ENCODE results near the gene GRAMD2A. TPM values are rescaled to one million over a fixed set of nuclear protein-coding genes. Genes with fewer than 3 reads are reported as not detected.

The GRAMD2A gene
- total and polyA plus RNA-seq, 8 donors: 0.19 to 0.28 TPM; not detected in 6

DNA sequence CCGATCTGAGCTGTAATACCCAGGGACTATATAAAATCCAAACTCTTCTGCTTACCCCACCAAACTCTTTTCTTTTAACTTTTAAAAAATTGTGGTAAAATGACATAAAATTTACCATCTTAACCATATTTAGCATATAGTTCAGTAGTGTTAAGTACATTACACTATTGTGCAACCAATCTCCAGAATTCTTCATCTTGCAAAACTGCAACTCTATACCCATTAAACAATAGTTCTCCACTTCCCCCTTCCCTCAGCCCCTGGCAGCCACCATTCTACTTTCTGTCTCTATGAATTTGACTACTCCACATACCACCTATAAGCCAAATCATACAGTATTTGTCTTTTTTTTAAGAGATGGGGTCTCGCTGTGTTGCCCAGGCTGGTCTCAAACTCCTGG, 40.7 kb downstream of the GRAMD2A start:
- no peak for ATAC-seq
- TF ChIP-seq, protein P1, sequence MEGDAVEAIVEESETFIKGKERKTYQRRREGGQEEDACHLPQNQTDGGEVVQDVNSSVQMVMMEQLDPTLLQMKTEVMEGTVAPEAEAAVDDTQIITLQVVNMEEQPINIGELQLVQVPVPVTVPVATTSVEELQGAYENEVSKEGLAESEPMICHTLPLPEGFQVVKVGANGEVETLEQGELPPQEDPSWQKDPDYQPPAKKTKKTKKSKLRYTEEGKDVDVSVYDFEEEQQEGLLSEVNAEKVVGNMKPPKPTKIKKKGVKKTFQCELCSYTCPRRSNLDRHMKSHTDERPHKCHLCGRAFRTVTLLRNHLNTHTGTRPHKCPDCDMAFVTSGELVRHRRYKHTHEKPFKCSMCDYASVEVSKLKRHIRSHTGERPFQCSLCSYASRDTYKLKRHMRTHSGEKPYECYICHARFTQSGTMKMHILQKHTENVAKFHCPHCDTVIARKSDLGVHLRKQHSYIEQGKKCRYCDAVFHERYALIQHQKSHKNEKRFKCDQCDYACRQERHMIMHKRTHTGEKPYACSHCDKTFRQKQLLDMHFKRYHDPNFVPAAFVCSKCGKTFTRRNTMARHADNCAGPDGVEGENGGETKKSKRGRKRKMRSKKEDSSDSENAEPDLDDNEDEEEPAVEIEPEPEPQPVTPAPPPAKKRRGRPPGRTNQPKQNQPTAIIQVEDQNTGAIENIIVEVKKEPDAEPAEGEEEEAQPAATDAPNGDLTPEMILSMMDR (IDR thresholded peaks at IDR 0.05): no peak
- Histone ChIP-seq H3K4me1 (peaks cover 0 to 19% (median 10%) of the 10 kb centered on the region in 3 donors), H3K9me3 (no peaks in the 10 kb centered on the region), H3K27ac (no peak overlapping the region), H3K27me3 (no peaks in the 10 kb centered on the region), H3K36me3 (no peaks in the 10 kb centered on the region), H3K4me3 (no peak overlapping the region)
- FAIRE-seq: no peak
- no peak for DNase-seq
- WGBS, 2 donors: 90 to 95% methylated on average over 2 of the region's 2 CpGs
- intact Hi-C loops (cut with DNase I): loop anchor here in 1 of 3 donors (10.0 kb wide), 1 partner anchor 412 kb away; no protein-coding TSS in a partner anchor

DNA sequence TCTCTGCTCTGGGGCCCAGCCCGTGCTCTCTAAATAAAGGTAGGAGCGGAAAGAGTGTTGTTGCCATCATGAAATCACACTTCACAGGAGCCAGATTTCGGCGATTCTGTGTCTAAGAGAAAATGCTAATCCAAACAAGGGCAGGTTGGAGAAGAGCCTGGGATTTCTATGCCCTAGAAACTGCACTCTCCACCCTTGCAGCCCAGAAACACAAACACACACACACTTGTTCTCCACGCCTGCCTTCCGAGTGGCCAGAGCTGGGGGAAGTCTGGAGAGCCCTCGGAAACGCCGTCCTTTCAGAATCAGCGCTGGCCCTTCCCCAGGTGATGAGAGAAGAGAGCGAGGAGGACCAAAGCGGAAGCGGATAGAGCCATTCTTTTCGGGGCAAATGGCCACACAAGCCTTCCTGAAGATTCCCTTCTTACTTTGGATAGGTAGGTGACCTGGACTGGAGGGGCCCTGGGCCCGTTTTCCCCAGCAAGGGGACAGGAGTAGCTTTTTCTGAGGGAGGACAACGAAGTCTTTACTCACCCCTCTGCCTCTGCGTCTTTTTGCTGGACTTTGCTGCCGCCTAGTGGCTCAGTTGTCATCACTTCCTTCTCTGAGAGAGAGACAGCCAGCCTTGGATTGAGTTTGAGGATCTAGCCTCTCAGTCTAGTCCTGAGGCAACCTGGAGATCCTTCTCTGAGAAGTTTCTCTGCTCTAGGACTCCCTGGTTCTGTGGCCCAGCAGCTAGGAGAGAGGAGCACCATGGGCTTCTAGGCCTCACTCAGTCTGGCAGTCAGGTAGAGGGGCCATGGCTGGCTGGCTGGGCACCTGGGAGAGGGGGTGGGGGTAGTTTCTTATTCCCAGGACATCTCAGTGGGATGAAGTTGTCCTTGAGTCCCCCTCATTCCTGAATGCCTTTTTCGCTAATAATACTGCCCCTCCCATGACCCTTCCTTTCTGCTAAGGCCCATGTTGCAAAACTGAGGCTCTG, 41.7 kb downstream of the GRAMD2A start:
- Histone ChIP-seq H3K27ac (peak overlapping the region; percentile 61 to 92 (median 84)), H3K9me3 (no peaks in the 10 kb centered on the region), H3K36me3 (no peaks in the 10 kb centered on the region), H3K27me3 (no peaks in the 10 kb centered on the region), H3K4me1 (peaks cover 0 to 19% (median 10%) of the 10 kb centered on the region in 3 donors), H3K4me3 (peak overlapping the region; percentile 16 to 49 (median 38))
- peak in 5 of 6 donors; percentile 79 to 92 (median 86) for DNase-seq
- no peak for FAIRE-seq
- intact Hi-C loops (cut with DNase I): loop anchor here in 1 of 3 donors (10.0 kb wide), 1 partner anchor 411 kb away; no protein-coding TSS in a partner anchor
- WGBS, 2 donors: 1 to 2% methylated on average over 19 of the region's 19 CpGs
- TF ChIP-seq, protein P1 (IDR thresholded peaks at IDR 0.05): peak; percentile 59 to 69 (median 66)
- ATAC-seq: peak; percentile 88 to 95 (median 90)

DNA sequence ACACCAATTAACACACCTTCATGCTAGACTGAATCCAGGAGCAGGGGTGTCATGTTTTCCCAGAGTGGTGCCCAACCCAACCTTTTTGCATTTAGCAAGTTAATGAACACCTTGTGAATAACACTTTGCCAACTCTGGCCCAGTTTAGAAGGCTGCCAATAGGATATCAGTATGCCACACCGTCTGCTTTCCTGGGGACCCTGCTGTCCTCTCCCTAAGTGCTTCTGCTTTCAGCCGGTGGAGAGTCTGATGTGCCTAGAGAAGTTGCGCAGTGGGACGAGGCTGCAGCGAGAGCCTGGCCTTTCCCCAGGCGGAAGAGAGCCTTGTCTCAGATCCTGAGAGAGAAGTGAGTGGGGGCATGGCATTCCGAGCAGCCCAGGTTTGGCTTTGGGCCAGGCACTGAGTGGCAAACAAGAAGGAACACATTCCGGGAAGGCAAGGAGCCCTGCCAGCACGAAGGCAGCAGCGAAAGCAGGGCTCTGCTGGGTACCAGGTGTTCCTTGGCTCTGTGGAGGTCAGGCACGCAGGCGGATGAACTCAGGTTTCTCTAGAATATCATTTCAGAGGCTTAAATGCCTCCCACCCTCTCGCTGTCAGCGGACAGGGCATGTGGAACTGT, 42.5 kb downstream of the GRAMD2A start:
- Histone ChIP-seq H3K27me3 (no peaks in the 10 kb centered on the region), H3K4me1 (peaks cover 0 to 19% (median 10%) of the 10 kb centered on the region in 3 donors), H3K27ac (peak overlapping the region; percentile 61 to 92 (median 84)), H3K9me3 (no peaks in the 10 kb centered on the region), H3K4me3 (peak overlapping the region; percentile 16 to 49 (median 38)), H3K36me3 (no peaks in the 10 kb centered on the region)
- peak; percentile 92 to 97 (median 94) for DNase-seq
- intact Hi-C loops (cut with DNase I): loop anchor here in 1 of 3 donors (10.0 kb wide), 1 partner anchor 410 kb away; no protein-coding TSS in a partner anchor
- WGBS, 2 donors: 5 to 7% methylated on average over 14 of the region's 14 CpGs
- peak; percentile 85 to 92 (median 86) for ATAC-seq
- FAIRE-seq: no peak
- TF ChIP-seq, protein P1 (IDR thresholded peaks at IDR 0.05): no peak

DNA sequence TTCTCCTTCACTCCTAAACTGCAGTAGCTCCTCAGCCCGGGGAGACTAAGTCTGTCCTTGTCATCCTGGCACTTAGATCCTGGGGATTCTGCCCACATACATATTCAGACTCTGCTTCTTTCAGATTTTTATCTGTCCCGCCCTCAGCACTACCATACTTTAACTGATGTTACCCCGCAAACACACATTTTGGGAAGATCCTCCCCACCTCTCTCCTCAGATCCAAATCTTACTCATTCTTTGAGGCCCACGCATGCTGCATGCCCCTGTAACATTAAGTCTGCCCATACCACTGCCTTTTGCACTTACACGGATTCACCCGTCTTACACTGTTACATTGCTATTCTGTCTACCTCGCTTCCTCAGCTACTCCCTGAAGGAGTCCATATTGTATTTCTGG, 43.3 kb downstream of the GRAMD2A start:
- ATAC-seq (no peak), DNase-seq (no peak), FAIRE-seq (no peak)
- Histone ChIP-seq H3K36me3 (no peaks in the 10 kb centered on the region), H3K27ac (peak overlapping the region in 2 of 4 donors; percentile 90 to 92), H3K4me3 (no peak overlapping the region), H3K9me3 (no peaks in the 10 kb centered on the region), H3K4me1 (peaks cover 0 to 19% (median 10%) of the 10 kb centered on the region in 3 donors), H3K27me3 (no peaks in the 10 kb centered on the region)
- TF ChIP-seq, protein P1 (IDR thresholded peaks at IDR 0.05): no peak
- 95% methylated on average over 7 of the region's 7 CpGs for WGBS, 2 donors
- intact Hi-C loops (cut with DNase I): loop anchor here in 1 of 3 donors (10.0 kb wide), 1 partner anchor 410 kb away; no protein-coding TSS in a partner anchor
